GM21381 (cell line): Measurements from ENCODE around the gene GALNT13.

ENCODE experiments used
- ATAC-seq: cut with Tn5 transposase; IDR thresholded peaks from one replicate; pipeline ENCODE4 v1.9.1; 2021; ENCODE audit warnings: mild to moderate bottlenecking, moderate library complexity; ENCODE audit not compliant: unreplicated experiment

The GALNT13 gene

GRCh38 chr2:154097833-154098398 is 226.2 kb downstream of the GALNT13 start:
- no peak for ATAC-seq

GRCh38 chr2:154120706-154121105 is 249.0 kb downstream of the GALNT13 start:
- ATAC-seq: no peak

GRCh38 chr2:154125891-154126290 is 254.2 kb downstream of the GALNT13 start:
- no peak for ATAC-seq

GRCh38 chr2:154130821-154131220 is 259.1 kb downstream of the GALNT13 start:
- no peak for ATAC-seq

GRCh38 chr2:154132827-154133226 is 261.1 kb downstream of the GALNT13 start:
- ATAC-seq: no peak

GRCh38 chr2:154133823-154134222 is 262.1 kb downstream of the GALNT13 start:
- no peak for ATAC-seq

GRCh38 chr2:154140249-154141025 is 268.7 kb downstream of the GALNT13 start:
- no peak for ATAC-seq

GRCh38 chr2:154142480-154142879 is 270.8 kb downstream of the GALNT13 start:
- no peak for ATAC-seq

GRCh38 chr2:154143105-154143504 is 271.4 kb downstream of the GALNT13 start:
- ATAC-seq: no peak

GRCh38 chr2:154158101-154158500 is 286.4 kb downstream of the GALNT13 start:
- ATAC-seq: no peak

GRCh38 chr2:154161286-154161685 is 289.6 kb downstream of the GALNT13 start:
- no peak for ATAC-seq

GRCh38 chr2:154170400-154170799 is 298.7 kb downstream of the GALNT13 start:
- no peak for ATAC-seq

GRCh38 chr2:154173164-154173563 is 301.4 kb downstream of the GALNT13 start:
- ATAC-seq: no peak

GRCh38 chr2:154173919-154174318 is 302.2 kb downstream of the GALNT13 start:
- ATAC-seq: no peak

GRCh38 chr2:154182008-154182407 is 310.3 kb downstream of the GALNT13 start:
- no peak for ATAC-seq

GRCh38 chr2:154187948-154188347 is 316.2 kb downstream of the GALNT13 start:
- ATAC-seq: no peak

- no peak for ATAC-seq
Observed at GRCh38 chr2:154189953-154190352, 318.2 kb downstream of the GALNT13 start.

- no peak for ATAC-seq
Observed at GRCh38 chr2:154193246-154193645, 321.5 kb downstream of the GALNT13 start.

GRCh38 chr2:154194909-154195643 is 323.4 kb downstream of the GALNT13 start:
- no peak for ATAC-seq

GRCh38 chr2:154195644-154196195 is 324.0 kb downstream of the GALNT13 start:
- ATAC-seq: no peak

GRCh38 chr2:154198866-154199265 is 327.1 kb downstream of the GALNT13 start:
- no peak for ATAC-seq

- no peak for ATAC-seq
Observed at GRCh38 chr2:154203206-154203605, 331.5 kb downstream of the GALNT13 start.
